HepG2 (cell line): ENCODE measurements around the gene ARHGAP23. TPM values are rescaled to one million over a fixed set of nuclear protein-coding genes. Genes with fewer than 3 reads are reported as not detected.

Experiments used
- DR1 ChIP-seq: sonication (generic); formaldehyde crosslinking; IDR thresholded peaks from 2 replicates; pipeline ENCODE4 v1.8.0; 2021; ENCODE audit warnings: mild to moderate bottlenecking, missing genetic modification reagents, inconsistent platforms
- HNRNPL ChIP-seq: fragments of 200-400 bp; formaldehyde crosslinking; IDR thresholded peaks from 2 replicates; pipeline ENCODE4 v1.6.1; 2017; ENCODE audit warnings: mild to moderate bottlenecking, low read depth, low read length
- HNRNPLL ChIP-seq: fragments of 200-400 bp; formaldehyde crosslinking; IDR thresholded peaks from 2 replicates; pipeline ENCODE4 v1.6.1; 2017; ENCODE audit warnings: mild to moderate bottlenecking, low read depth, low read length; ENCODE audit not compliant: poor library complexity, severe bottlenecking
- NFAT5 ChIP-seq: sonication (generic); formaldehyde crosslinking; IDR thresholded peaks from 2 replicates; pipeline ENCODE4 v1.4.0; 2020; ENCODE audit warnings: missing genetic modification reagents
- PHF20 ChIP-seq: sonication (generic); formaldehyde crosslinking; IDR thresholded peaks from 2 replicates; pipeline ENCODE4 v1.5.0; 2020; ENCODE audit warnings: mild to moderate bottlenecking, missing genetic modification reagents
- ZNF776 ChIP-seq: sonication (generic); formaldehyde crosslinking; IDR thresholded peaks from 2 replicates; pipeline ENCODE4 v1.4.0; 2020; ENCODE audit warnings: mild to moderate bottlenecking, missing genetic modification reagents
- polyA plus RNA-seq, 8 experiments: library from polyadenylated mRNA; depleted of rRNA in 3 of 8; stranded (reverse) in 7 of 8; unstranded in 1 of 8; fragments of >200 nt; fragmentation: Illumina TruSeq in 4 of 8; extraction: Trizol in 4 of 8; gene quantifications; 2 replicates each; pipeline versions ENCODE4 v1.2.1 to v1.2.3, GENCODE V29; 2011 to 2016; ENCODE audit warnings: low read depth in 4 of 8, missing spikeins in 1 of 8, mixed read lengths in 1 of 8; ENCODE audit not compliant: insufficient read depth in 1 of 8
- total RNA-seq, 5 experiments: library from RNA; depleted of rRNA; stranded (reverse); fragments of >200 nt; fragmentation: Illumina TruSeq; extraction: Trizol; gene quantifications; 2 replicates each; pipeline ENCODE4 v1.2.3, GENCODE V29; 2016; ENCODE audit warnings: low read depth in 1 of 5

Gene ARHGAP23
- total and polyA plus RNA-seq, 2 of the 13 experiments (the other 11 are each of a cell fraction or from before 2014, with no cell fraction given) = 0.03 TPM; not detected in 1

- no peak for TF ChIP-seq NFAT5 (CRISPR knock-in tag)
- TF ChIP-seq DR1 = no peak
- TF ChIP-seq HNRNPL = no peak
- no peak for TF ChIP-seq ZNF776 (CRISPR knock-in tag)
- TF ChIP-seq HNRNPLL = no peak
- no peak for TF ChIP-seq PHF20 (CRISPR knock-in tag)
These were observed 80.9 kb downstream of the ARHGAP23 start (continued) for GRCh38 chr17:38508954-38509771.
